ENCODE results near the gene LTA4H.
A peak's percentile ranks its signal among the peaks of the same experiment; 100 is the strongest.

Gene LTA4H

DNA sequence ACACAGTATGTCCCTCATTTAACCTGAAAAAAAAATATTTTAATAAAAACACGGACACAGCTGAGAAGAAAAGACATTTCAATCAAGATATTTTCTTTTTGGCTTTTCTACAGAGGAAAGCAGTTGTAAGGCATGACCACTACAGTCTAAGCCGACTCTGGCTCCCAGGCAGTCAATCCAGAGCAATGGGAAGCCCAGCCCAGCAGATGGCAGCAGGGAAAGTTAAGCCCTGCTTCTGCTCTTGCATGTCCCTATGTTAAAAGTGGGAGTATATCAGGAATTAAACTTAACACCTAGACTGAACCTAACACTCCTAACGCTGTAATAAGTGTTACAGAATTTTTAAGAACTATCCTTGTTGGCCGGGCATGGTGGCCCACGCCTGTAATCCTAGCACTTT lies 19.7 kb downstream of the LTA4H start:
- Histone ChIP-seq H3K4me3 (ENCODE audit: low read depth, low read length) (no peak overlapping the region), H3K27me3 (ENCODE audit: control insufficient read depth, insufficient read depth, low read length) (no peaks in the 10 kb centered on the region), H3K9me3 (ENCODE audit: control insufficient read depth, low read length) (no peaks in the 10 kb centered on the region), H3K4me2 (ENCODE audit: low read length) (no peak overlapping the region), H3K27ac (no peak overlapping the region), H3K9ac (no peak overlapping the region), H3K36me3 (ENCODE audit: control insufficient read depth, insufficient read depth, low read length) (no peaks in the 10 kb centered on the region), H3K4me1 (no peaks in the 10 kb centered on the region), H3K79me2 (no peaks in the 10 kb centered on the region), H2AFZ (no peak overlapping the region)
- TF ChIP-seq, protein P1, sequence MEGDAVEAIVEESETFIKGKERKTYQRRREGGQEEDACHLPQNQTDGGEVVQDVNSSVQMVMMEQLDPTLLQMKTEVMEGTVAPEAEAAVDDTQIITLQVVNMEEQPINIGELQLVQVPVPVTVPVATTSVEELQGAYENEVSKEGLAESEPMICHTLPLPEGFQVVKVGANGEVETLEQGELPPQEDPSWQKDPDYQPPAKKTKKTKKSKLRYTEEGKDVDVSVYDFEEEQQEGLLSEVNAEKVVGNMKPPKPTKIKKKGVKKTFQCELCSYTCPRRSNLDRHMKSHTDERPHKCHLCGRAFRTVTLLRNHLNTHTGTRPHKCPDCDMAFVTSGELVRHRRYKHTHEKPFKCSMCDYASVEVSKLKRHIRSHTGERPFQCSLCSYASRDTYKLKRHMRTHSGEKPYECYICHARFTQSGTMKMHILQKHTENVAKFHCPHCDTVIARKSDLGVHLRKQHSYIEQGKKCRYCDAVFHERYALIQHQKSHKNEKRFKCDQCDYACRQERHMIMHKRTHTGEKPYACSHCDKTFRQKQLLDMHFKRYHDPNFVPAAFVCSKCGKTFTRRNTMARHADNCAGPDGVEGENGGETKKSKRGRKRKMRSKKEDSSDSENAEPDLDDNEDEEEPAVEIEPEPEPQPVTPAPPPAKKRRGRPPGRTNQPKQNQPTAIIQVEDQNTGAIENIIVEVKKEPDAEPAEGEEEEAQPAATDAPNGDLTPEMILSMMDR (IDR thresholded peaks at IDR 0.05): peak; percentile 23

GRCh38 chr12:96014943-96015599 lies 20.3 kb downstream of the LTA4H start:
- H3K27me3 ChIP-seq (ENCODE audit: control insufficient read depth, insufficient read depth, low read length): no peaks in the 10 kb centered on the region
- no peak overlapping the region for H2AFZ ChIP-seq
- no peaks in the 10 kb centered on the region for H3K79me2 ChIP-seq
- TF ChIP-seq, protein P1 (IDR thresholded peaks at IDR 0.05): no peak
- no peak overlapping the region for H3K9ac ChIP-seq
- H3K4me1 ChIP-seq: no peaks in the 10 kb centered on the region
- no peak overlapping the region for H3K4me3 ChIP-seq (ENCODE audit: low read depth, low read length)
- no peaks in the 10 kb centered on the region for H3K36me3 ChIP-seq (ENCODE audit: control insufficient read depth, insufficient read depth, low read length)
- H3K27ac ChIP-seq: no peak overlapping the region
- H3K4me2 ChIP-seq (ENCODE audit: low read length): no peak overlapping the region
- H3K9me3 ChIP-seq (ENCODE audit: control insufficient read depth, low read length): no peaks in the 10 kb centered on the region

GRCh38 chr12:96007729-96008128 lies 27.7 kb downstream of the LTA4H start:
- Histone ChIP-seq H3K9me3 (ENCODE audit: control insufficient read depth, low read length) (no peaks in the 10 kb centered on the region), H2AFZ (no peak overlapping the region), H3K79me2 (no peaks in the 10 kb centered on the region), H3K4me2 (ENCODE audit: low read length) (no peak overlapping the region), H3K9ac (no peak overlapping the region), H3K36me3 (ENCODE audit: control insufficient read depth, insufficient read depth, low read length) (no peaks in the 10 kb centered on the region), H3K27ac (no peak overlapping the region), H3K27me3 (ENCODE audit: control insufficient read depth, insufficient read depth, low read length) (no peaks in the 10 kb centered on the region), H3K4me1 (no peaks in the 10 kb centered on the region), H3K4me3 (ENCODE audit: low read depth, low read length) (no peak overlapping the region)
- TF ChIP-seq, protein P1 (IDR thresholded peaks at IDR 0.05): no peak

DNA sequence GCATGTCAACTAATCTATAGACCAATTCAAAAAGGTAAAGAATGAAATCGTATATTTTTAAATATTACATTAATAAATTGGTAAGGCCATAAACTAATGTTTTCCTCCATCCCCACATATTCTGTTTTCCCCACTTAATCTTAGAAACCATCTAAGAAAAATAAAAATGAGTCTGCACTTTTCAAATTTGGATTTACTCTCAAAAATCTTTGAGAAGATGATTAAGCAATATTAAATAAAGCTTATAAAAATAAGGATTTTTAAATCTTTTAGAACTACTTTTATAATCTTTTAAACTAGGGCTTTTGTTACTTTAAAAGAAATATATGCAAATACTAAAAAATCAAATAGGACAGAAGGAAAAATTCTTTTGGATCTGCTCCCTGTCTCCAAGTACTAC lies 28.7 kb downstream of the LTA4H start:
- H3K9me3 ChIP-seq (ENCODE audit: control insufficient read depth, low read length): no peaks in the 10 kb centered on the region
- no peaks in the 10 kb centered on the region for H3K79me2 ChIP-seq
- no peak overlapping the region for H3K27ac ChIP-seq
- no peaks in the 10 kb centered on the region for H3K27me3 ChIP-seq (ENCODE audit: control insufficient read depth, insufficient read depth, low read length)
- TF ChIP-seq, protein P1 (IDR thresholded peaks at IDR 0.05): no peak
- peaks cover 3% of the 10 kb centered on the region for H3K36me3 ChIP-seq (ENCODE audit: control insufficient read depth, insufficient read depth, low read length)
- H3K4me1 ChIP-seq: no peaks in the 10 kb centered on the region
- H3K4me2 ChIP-seq (ENCODE audit: low read length): no peak overlapping the region
- H2AFZ ChIP-seq: no peak overlapping the region
- no peak overlapping the region for H3K9ac ChIP-seq
- H3K4me3 ChIP-seq (ENCODE audit: low read depth, low read length): no peak overlapping the region

- Histone ChIP-seq H3K36me3 (ENCODE audit: control insufficient read depth, insufficient read depth, low read length) (peaks cover 3% of the 10 kb centered on the region), H3K79me2 (no peaks in the 10 kb centered on the region), H3K4me2 (ENCODE audit: low read length) (no peak overlapping the region), H3K4me1 (no peaks in the 10 kb centered on the region), H3K9me3 (ENCODE audit: control insufficient read depth, low read length) (no peaks in the 10 kb centered on the region), H2AFZ (no peak overlapping the region), H3K9ac (no peak overlapping the region), H3K4me3 (ENCODE audit: low read depth, low read length) (no peak overlapping the region), H3K27me3 (ENCODE audit: control insufficient read depth, insufficient read depth, low read length) (no peaks in the 10 kb centered on the region), H3K27ac (no peak overlapping the region)
- TF ChIP-seq, protein P1 (IDR thresholded peaks at IDR 0.05): no peak
These were observed 34.5 kb downstream of the LTA4H start for GRCh38 chr12:96000858-96001257.
